ENCODE measurements around the gene TECTB. TPM values are rescaled to one million over a fixed set of nuclear protein-coding genes. Genes with fewer than 3 reads are reported as not detected.

The TECTB gene
- total RNA-seq, 1 experiment from 2014 or later, result not detected

GRCh38 chr10:112274831-112275230 lies 8.4 kb upstream of the TECTB start:
- TF ChIP-seq TCF7L2 (IDR thresholded peaks at IDR 0.05; ENCODE audit: low read depth, low read length) (no peak), CTCF (IDR thresholded peaks at IDR 0.05) (no peak), POLR2AphosphoS5 (IDR thresholded peaks at IDR 0.05; ENCODE audit: low read depth, low read length) (no peak), REST (IDR thresholded peaks at IDR 0.05; ENCODE audit: insufficient read depth in 1 of 2, low read depth in 2 of 2, low read length in 1 of 2) (no peak), SIN3A (IDR thresholded peaks at IDR 0.05; ENCODE audit: borderline replicate concordance, insufficient read depth, low read depth, low read length) (no peak)
- ATAC-seq (no peak), DNase-seq (ENCODE audit: low read depth, low spot score) (no peak)
- in situ Hi-C loops (cut with HindIII; ENCODE audit: low pct_unique_long_range_greater_than_20kb, low sequenced_read_pairs), result no loop called here
- ChIA-PET CTCF (no interaction called here), POLR2A (no interaction called here)
- Histone ChIP-seq H3K27ac (ENCODE audit: low read length) (no peak overlapping the region), H3K27me3 (ENCODE audit: control insufficient read depth, insufficient read depth, low read length) (peaks cover 10% of the 10 kb centered on the region; the same call in 1 of the 2 replicates), H3K36me3 (ENCODE audit: control insufficient read depth, insufficient read depth, low read length) (no peaks in the 10 kb centered on the region), H3K4me1 (ENCODE audit: control insufficient read depth, insufficient read depth, low read length) (no peaks in the 10 kb centered on the region), H3K4me3 (ENCODE audit: low read depth in 2 of 2, low read length in 2 of 2) (no peak overlapping the region), H3K9me3 (ENCODE audit: control insufficient read depth, insufficient read depth, low read depth, low read length) (no peaks in the 10 kb centered on the region)
- BruUV-seq (replicated peaks), result no TSS peak
- intact Hi-C loops (cut with micrococcal nuclease; ENCODE audit: unreplicated experiment), result no loop called here

- no peak overlapping the region for H3K27ac ChIP-seq (ENCODE audit: low read length)
- no peaks in the 10 kb centered on the region for H3K36me3 ChIP-seq (ENCODE audit: control insufficient read depth, insufficient read depth, low read length)
- intact Hi-C loops (cut with micrococcal nuclease; ENCODE audit: unreplicated experiment) (no loop called here), in situ Hi-C loops (cut with HindIII; ENCODE audit: low pct_unique_long_range_greater_than_20kb, low sequenced_read_pairs) (no loop called here)
- POLR2A ChIA-PET, result no interaction called here
- peaks cover 10% of the 10 kb centered on the region; the same call in 1 of the 2 replicates for H3K27me3 ChIP-seq (ENCODE audit: control insufficient read depth, insufficient read depth, low read length)
- no TSS peak for BruUV-seq (replicated peaks)
- H3K4me3 ChIP-seq (ENCODE audit: low read depth in 2 of 2, low read length in 2 of 2), result no peak overlapping the region
- H3K9me3 ChIP-seq (ENCODE audit: control insufficient read depth, insufficient read depth, low read depth, low read length), result no peaks in the 10 kb centered on the region
- CTCF ChIA-PET, result no interaction called here
- DNase-seq (ENCODE audit: low read depth, low spot score) (no peak), ATAC-seq (no peak)
- TF ChIP-seq POLR2AphosphoS5 (IDR thresholded peaks at IDR 0.05; ENCODE audit: low read depth, low read length) (no peak), SIN3A (IDR thresholded peaks at IDR 0.05; ENCODE audit: borderline replicate concordance, insufficient read depth, low read depth, low read length) (no peak), TCF7L2 (IDR thresholded peaks at IDR 0.05; ENCODE audit: low read depth, low read length) (no peak), CTCF (IDR thresholded peaks at IDR 0.05) (no peak), REST (IDR thresholded peaks at IDR 0.05; ENCODE audit: insufficient read depth in 1 of 2, low read depth in 2 of 2, low read length in 1 of 2) (no peak)
- no peaks in the 10 kb centered on the region for H3K4me1 ChIP-seq (ENCODE audit: control insufficient read depth, insufficient read depth, low read length)
Observed at GRCh38 chr10:112275512-112276245, 7.5 kb upstream of the TECTB start.

All from Panc1 (cell line).